HL-60 (cell line): ENCODE results near the gene DLEC1.

Experiments
- DNase-seq, 2 experiments: peaks; one replicate each; pipeline ENCODE4 v3.0.0-alpha.2; 2010 to 2020; ENCODE audit warnings: low read depth in 1 of 2, low spot score in 1 of 2
- H3K27ac ChIP-seq: fragments of 250-450 bp; sonication (Bioruptor Pico); replicated peaks from 2 replicates; pipeline ENCODE4 v1.5.1; 2020; ENCODE audit warnings: mild to moderate bottlenecking, moderate library complexity
- H3K27me3 ChIP-seq: fragments of 250-450 bp; sonication (Bioruptor Pico); 2 replicates; pipeline ENCODE4 v1.5.1; 2021; ENCODE audit warnings: mild to moderate bottlenecking, moderate library complexity; ENCODE audit not compliant: insufficient read depth, poor library complexity, severe bottlenecking
- H3K4me3 ChIP-seq: replicated peaks from 2 replicates; pipeline ENCODE4 v1.5.1; 2011; ENCODE audit warnings: mild to moderate bottlenecking, control low read depth, low read length; ENCODE audit not compliant: insufficient read depth
- CTCF ChIP-seq: IDR thresholded peaks from one replicate; pipeline ENCODE4 v1.5.1; 2011; ENCODE audit warnings: low read length, control low read depth, inconsistent platforms; ENCODE audit not compliant: insufficient read depth
- GABPA ChIP-seq: IDR thresholded peaks from 2 replicates; pipeline ENCODE4 v1.6.1; 2012; ENCODE audit warnings: low read depth
- POLR2AphosphoS5 ChIP-seq: IDR thresholded peaks from 2 replicates; pipeline ENCODE4 v1.6.1; 2012; ENCODE audit warnings: low read depth
- REST ChIP-seq: IDR thresholded peaks from 2 replicates; pipeline ENCODE4 v1.6.1; 2012; ENCODE audit warnings: low read depth; ENCODE audit not compliant: insufficient replicate concordance
- SPI1 ChIP-seq: IDR thresholded peaks from 2 replicates; pipeline ENCODE4 v1.6.1; 2012; ENCODE audit warnings: low read depth, mild to moderate bottlenecking, borderline replicate concordance

The DLEC1 gene

GRCh38 chr3:37996785-37997301, 42.2 kb upstream of the DLEC1 start:
- no peaks in the 10 kb centered on the region for H3K27me3 ChIP-seq
- peak; percentile 82 to 85 for DNase-seq
- H3K27ac ChIP-seq = no peak overlapping the region
- TF ChIP-seq CTCF (peak; percentile 95), POLR2AphosphoS5 (no peak), REST (no peak), GABPA (no peak), SPI1 (no peak)
- no peak overlapping the region for H3K4me3 ChIP-seq

GRCh38 chr3:37997342-37997741, 41.7 kb upstream of the DLEC1 start:
- Histone ChIP-seq H3K27me3 (no peaks in the 10 kb centered on the region), H3K4me3 (no peak overlapping the region), H3K27ac (no peak overlapping the region)
- no peak for DNase-seq
- no peak for TF ChIP-seq CTCF
- TF ChIP-seq GABPA = no peak

- H3K4me3 ChIP-seq = no peak overlapping the region
- DNase-seq = no peak
- TF ChIP-seq GABPA (no peak), CTCF (no peak), POLR2AphosphoS5 (no peak), SPI1 (no peak), REST (no peak)
- no peaks in the 10 kb centered on the region for H3K27me3 ChIP-seq
- peak overlapping the region; percentile 85 for H3K27ac ChIP-seq
Observed at GRCh38 chr3:37997791-37998370, 41.1 kb upstream of the DLEC1 start.

- TF ChIP-seq REST = no peak
- TF ChIP-seq SPI1 = no peak
- no peak for TF ChIP-seq CTCF
- no peak for TF ChIP-seq POLR2AphosphoS5
- no peak for TF ChIP-seq GABPA
- Histone ChIP-seq H3K27me3 (no peaks in the 10 kb centered on the region), H3K27ac (no peak overlapping the region), H3K4me3 (no peak overlapping the region)
- DNase-seq = no peak
Observed at GRCh38 chr3:37999836-38000235, 39.2 kb upstream of the DLEC1 start.
